PC-9 (cell line): ENCODE measurements around the gene GNG7. TPM values are rescaled to one million over a fixed set of nuclear protein-coding genes. Genes with fewer than 3 reads are reported as not detected.

Experiments
- BruUV-seq: library from RNA; stranded (reverse); fragments of 400-500 nt; replicated peaks from 2 replicates; lab custom pipeline; 2021; lab: Mats Ljungman, UMichigan
- CTCF ChIA-PET: fragments of 300-600 bp; sonication (Branson Sonifier 250); formaldehyde crosslinking; loops from one replicate; lab custom pipeline; 2022; ENCODE audit warnings: antibody characterized with exemption; lab: Charles Lee
- POLR2A ChIA-PET: fragments of 300-600 bp; sonication (Branson Sonifier 250); formaldehyde crosslinking; loops from one replicate; lab custom pipeline; 2022; ENCODE audit warnings: antibody characterized with exemption; ENCODE audit not compliant: unreplicated experiment; lab: Charles Lee
- DNase-seq, 2 experiments: peaks; one replicate each; pipeline versions ENCODE4 v3.0.0 to v3.0.0-alpha.2; 2015 to 2022; ENCODE audit warnings: mixed read lengths in 1 of 2
- H2AFZ ChIP-seq: fragments of 200-600 bp; sonication (generic); 2 replicates; pipeline ENCODE4 v1.8.1; 2017; ENCODE audit warnings: antibody characterized with exemption
- H3F3A ChIP-seq: fragments of 200-600 bp; sonication (generic); 2 replicates; pipeline ENCODE4 v1.8.1; 2017; ENCODE audit warnings: antibody characterized with exemption, mild to moderate bottlenecking, low read depth; ENCODE audit not compliant: insufficient read depth
- H3K27ac ChIP-seq: fragments of 200-600 bp; sonication (generic); 2 replicates; pipeline ENCODE4 v1.6.1; 2016; ENCODE audit warnings: mixed run types
- H3K27me3 ChIP-seq: fragments of 200-600 bp; sonication (generic); 2 replicates; pipeline ENCODE4 v1.6.1; 2016; ENCODE audit warnings: low read depth, mixed run types; ENCODE audit not compliant: insufficient read depth
- H3K36me3 ChIP-seq: fragments of 200-600 bp; sonication (generic); 2 replicates; pipeline ENCODE4 v1.6.1; 2016; ENCODE audit warnings: low read depth, mixed run types
- H3K4me1 ChIP-seq: fragments of 200-600 bp; sonication (generic); replicated peaks from 2 replicates; pipeline ENCODE4 v1.6.1; 2016; ENCODE audit warnings: mixed run types; ENCODE audit not compliant: insufficient read depth
- H3K4me2 ChIP-seq: fragments of 200-600 bp; sonication (generic); 2 replicates; pipeline ENCODE4 v1.6.1; 2017; ENCODE audit warnings: mixed run types
- H3K4me3 ChIP-seq: fragments of 200-600 bp; sonication (generic); 2 replicates; pipeline ENCODE4 v1.6.1; 2016; ENCODE audit warnings: mixed run types
- H3K79me2 ChIP-seq: fragments of 200-600 bp; sonication (generic); 2 replicates; pipeline ENCODE4 v1.6.1; 2017; ENCODE audit warnings: low read depth, mixed run types
- H3K9me2 ChIP-seq: fragments of 200-600 bp; sonication (generic); 2 replicates; pipeline ENCODE4 v1.8.1; 2017; ENCODE audit warnings: mild to moderate bottlenecking; ENCODE audit not compliant: insufficient read depth
- H3K9me3 ChIP-seq: fragments of 200-600 bp; sonication (generic); 2 replicates; pipeline ENCODE4 v1.8.1; 2016; ENCODE audit warnings: low read depth; ENCODE audit not compliant: insufficient read depth
- H4K20me1 ChIP-seq: fragments of 200-600 bp; sonication (generic); 2 replicates; pipeline ENCODE4 v1.8.1; 2017; ENCODE audit not compliant: insufficient read depth
- CTCF ChIP-seq: fragments of 200-600 bp; sonication (generic); conservative IDR thresholded peaks from 2 replicates; pipeline ENCODE4 v1.6.1; 2017; ENCODE audit warnings: mixed run types, antibody characterized with exemption, mild to moderate bottlenecking, moderate library complexity
- EZH2 ChIP-seq: fragments of 200-600 bp; sonication (generic); IDR thresholded peaks from 2 replicates; pipeline ENCODE4 v1.8.0; 2017; ENCODE audit warnings: antibody characterized with exemption, low read depth
- intact Hi-C: fragments of 100-400 bp; cut with micrococcal nuclease; formaldehyde crosslinking; loops from one replicate; pipeline ENCODE4 v1.10.0; 2022; ENCODE audit not compliant: unreplicated experiment
- total RNA-seq: library from RNA; stranded (reverse); gene quantifications from 2 replicates; pipeline ENCODE4 v1.2.3, GENCODE V29; 2021

Gene GNG7
- total RNA-seq, 1 experiment from 2014 or later: 2.8 TPM

- ChIA-PET CTCF (no interaction called here), POLR2A (no interaction called here)
- Histone ChIP-seq H3K79me2 (no peaks in the 10 kb centered on the region), H3K27ac (no peak overlapping the region), H3K4me3 (no peak overlapping the region), H3K36me3 (no peaks in the 10 kb centered on the region), H3K9me3 (no peaks in the 10 kb centered on the region), H4K20me1 (no peaks in the 10 kb centered on the region), H3K9me2 (no peaks in the 10 kb centered on the region), H3K4me1 (no peaks in the 10 kb centered on the region), H3F3A (no peaks in the 10 kb centered on the region), H2AFZ (no peak overlapping the region), H3K27me3 (peaks cover 23% of the 10 kb centered on the region; the same call in 1 of the 2 replicates), H3K4me2 (no peak overlapping the region)
- no peak for DNase-seq
- BruUV-seq: no TSS peak
- intact Hi-C loops: no loop called here
- TF ChIP-seq EZH2 (no peak), CTCF (no peak)
These were observed 36.0 kb downstream of the GNG7 start for GRCh38 chr19:2666344-2666994.

DNA sequence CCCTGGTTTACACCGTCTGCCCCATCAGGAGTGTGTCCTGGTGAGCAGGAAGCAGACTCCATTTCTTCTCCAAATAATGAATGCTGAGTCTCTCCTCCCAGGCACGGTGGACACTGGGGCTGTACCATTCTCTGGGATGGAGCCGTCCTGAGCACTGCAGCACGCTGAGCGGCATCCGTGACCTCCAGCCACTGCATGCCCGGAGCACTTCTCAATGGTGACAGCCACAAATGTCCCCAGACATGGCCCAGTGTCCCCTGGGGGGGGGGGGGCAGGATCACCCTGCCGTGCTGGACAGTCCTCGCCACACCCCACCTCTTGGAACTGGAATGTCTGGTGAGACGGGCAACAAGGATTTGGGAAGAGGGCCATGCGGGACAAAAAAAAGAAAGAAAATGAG is 37.4 kb downstream of the GNG7 start:
- Histone ChIP-seq H3K4me2 (no peak overlapping the region), H3K79me2 (no peaks in the 10 kb centered on the region), H3K4me3 (no peak overlapping the region), H3K9me2 (no peaks in the 10 kb centered on the region), H3F3A (no peaks in the 10 kb centered on the region), H3K4me1 (no peaks in the 10 kb centered on the region), H3K36me3 (no peaks in the 10 kb centered on the region), H2AFZ (no peak overlapping the region), H4K20me1 (no peaks in the 10 kb centered on the region), H3K9me3 (no peaks in the 10 kb centered on the region), H3K27me3 (peaks cover 31% of the 10 kb centered on the region; the same call in 1 of the 2 replicates), H3K27ac (no peak overlapping the region)
- DNase-seq: no peak
- ChIA-PET CTCF (no interaction called here), POLR2A (no interaction called here)
- intact Hi-C loops: no loop called here
- no peak for TF ChIP-seq CTCF
- TF ChIP-seq EZH2: no peak
- BruUV-seq: no TSS peak

DNA sequence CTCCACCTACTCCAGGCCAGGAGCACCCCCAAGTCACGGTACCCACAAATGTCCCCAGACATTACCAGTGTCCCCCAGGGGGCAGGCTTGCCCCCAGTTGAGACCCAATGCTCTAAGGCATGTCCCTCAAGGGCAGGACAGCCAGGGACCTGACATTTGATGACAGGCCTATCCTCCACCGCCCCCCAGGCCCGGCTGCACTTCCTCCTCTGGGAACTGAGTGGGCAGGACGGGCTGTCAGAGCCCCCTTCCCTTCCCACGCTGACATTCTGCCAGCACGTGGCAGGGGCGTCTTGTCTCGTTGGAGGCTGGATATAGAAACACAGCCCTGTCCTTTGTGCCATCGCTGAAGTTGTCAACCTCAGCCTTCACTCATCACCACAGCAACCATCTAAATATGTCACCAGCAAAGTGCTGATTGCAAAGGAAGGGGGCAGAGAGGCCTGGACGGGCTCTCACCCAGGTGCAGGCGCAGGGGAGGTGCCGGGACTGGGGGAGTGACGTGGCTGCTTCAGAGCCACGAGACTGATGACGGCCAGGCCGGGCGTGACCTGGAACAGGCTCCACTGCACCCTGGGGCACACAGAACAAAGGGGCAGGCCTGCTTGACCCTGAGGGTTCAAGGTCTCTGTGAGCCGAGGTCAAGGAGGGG is 38.4 kb downstream of the GNG7 start:
- intact Hi-C loops: no loop called here
- H3K4me2 ChIP-seq: no peak overlapping the region
- no TSS peak for BruUV-seq
- peaks cover 31% of the 10 kb centered on the region; the same call in 1 of the 2 replicates for H3K27me3 ChIP-seq
- H3K4me1 ChIP-seq: no peaks in the 10 kb centered on the region
- ChIA-PET CTCF (no interaction called here), POLR2A (no interaction called here)
- no peaks in the 10 kb centered on the region for H3K79me2 ChIP-seq
- H4K20me1 ChIP-seq: no peaks in the 10 kb centered on the region
- H3K36me3 ChIP-seq: no peaks in the 10 kb centered on the region
- no peaks in the 10 kb centered on the region for H3F3A ChIP-seq
- no peak overlapping the region for H3K4me3 ChIP-seq
- no peak overlapping the region for H2AFZ ChIP-seq
- no peaks in the 10 kb centered on the region for H3K9me3 ChIP-seq
- no peaks in the 10 kb centered on the region for H3K9me2 ChIP-seq
- no peak overlapping the region for H3K27ac ChIP-seq
- TF ChIP-seq CTCF: no peak
- TF ChIP-seq EZH2: no peak
- no peak for DNase-seq
